ENCODE results near the gene STARD3. TPM values are rescaled to one million over a fixed set of nuclear protein-coding genes. Genes with fewer than 3 reads are reported as not detected.

The STARD3 gene
- total RNA-seq, 6 donors from 2014 or later: 27.5 to 315 (median 84.1) TPM

DNA sequence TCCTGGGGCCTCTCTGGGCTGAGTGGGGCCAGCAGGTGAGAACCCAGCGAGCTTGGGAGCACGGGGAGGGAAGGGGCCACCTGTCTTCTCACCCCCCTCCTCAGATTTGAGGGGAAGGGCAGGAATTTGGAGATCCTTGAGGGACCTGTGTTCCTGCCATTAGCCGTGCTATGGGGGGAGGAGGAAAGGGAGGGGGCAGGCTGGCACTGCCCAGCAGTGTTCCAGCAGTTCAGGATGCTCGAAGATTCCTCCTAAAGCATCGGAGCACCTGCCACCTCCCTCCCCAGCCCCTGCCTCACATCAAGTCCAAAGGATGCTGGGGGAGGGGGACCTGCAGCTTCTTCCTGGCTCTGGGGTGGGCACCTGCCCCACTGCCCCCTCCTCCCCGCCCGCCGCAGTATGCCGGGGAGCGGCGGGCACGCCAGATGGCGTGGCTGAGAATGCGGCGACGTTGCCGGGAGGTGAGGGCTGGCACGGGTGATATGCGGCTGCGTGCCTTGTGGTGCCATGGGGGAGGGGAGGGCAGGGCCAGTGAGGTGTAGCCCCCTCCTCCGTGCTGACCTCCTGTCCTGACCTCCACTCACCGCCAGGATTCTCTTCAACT lies 24.6 kb upstream of the STARD3 start:
- no peak overlapping the region for H3K4me3 ChIP-seq
- 61 to 72% methylated on average over 4 to 22 of the region's 22 CpGs for WGBS, 2 donors
- no peak for ATAC-seq (ENCODE audit: low FRiP score in 2 of 2)
- H3K4me1 ChIP-seq: peaks cover 3 to 9% (median 4%) of the 10 kb centered on the region in 4 donors
- TF ChIP-seq POLR2A (IDR thresholded peaks at IDR 0.05) (no peak), POLR2AphosphoS5 (IDR thresholded peaks at IDR 0.05) (no peak)
- H3K36me3 ChIP-seq: no peaks in the 10 kb centered on the region
- no peak for DNase-seq
- H3K27ac ChIP-seq: no peak overlapping the region
- no peaks in the 10 kb centered on the region for H3K9me3 ChIP-seq
- peaks cover 0 to 20% (median 13%) of the 10 kb centered on the region in 4 donors for H3K27me3 ChIP-seq

DNA sequence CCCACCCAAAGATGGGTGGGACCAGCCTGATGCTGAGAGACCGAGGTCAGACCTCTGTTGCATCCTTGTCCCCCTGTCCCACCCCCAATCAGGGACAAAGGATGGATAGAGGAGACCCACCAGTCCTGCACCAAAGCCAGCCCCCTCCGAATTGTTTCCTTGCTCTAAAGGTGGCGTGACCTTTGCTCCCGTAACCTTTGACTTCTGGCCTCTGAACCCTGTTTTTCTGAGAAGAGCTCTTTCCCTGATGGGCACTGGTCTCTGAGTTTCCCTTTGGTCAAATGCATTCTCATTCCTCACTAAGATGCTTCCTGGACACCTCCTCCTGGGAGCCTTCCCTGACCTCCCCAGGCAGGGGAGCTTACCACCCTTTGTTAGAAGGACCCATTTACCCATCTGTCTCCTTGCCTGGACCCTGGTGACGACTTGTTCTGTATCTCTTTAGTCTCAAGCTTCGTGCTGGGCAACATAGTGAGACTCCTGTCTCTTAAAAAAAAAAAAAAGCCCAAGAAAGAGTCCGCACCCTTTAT lies 23.9 kb upstream of the STARD3 start:
- Histone ChIP-seq H3K36me3 (no peaks in the 10 kb centered on the region), H3K4me1 (peaks cover 5 to 11% (median 6%) of the 10 kb centered on the region in 4 donors), H3K27ac (no peak overlapping the region), H3K9me3 (no peaks in the 10 kb centered on the region), H3K4me3 (no peak overlapping the region), H3K27me3 (peaks cover 0 to 14% (median 10%) of the 10 kb centered on the region in 4 donors)
- DNase-seq (no peak), ATAC-seq (ENCODE audit: low FRiP score in 2 of 2) (no peak)
- 79 to 80% methylated on average over 7 of the region's 7 CpGs for WGBS, 2 donors
- TF ChIP-seq POLR2AphosphoS5 (IDR thresholded peaks at IDR 0.05) (no peak), POLR2A (IDR thresholded peaks at IDR 0.05) (no peak), EP300 (IDR thresholded peaks at IDR 0.05) (no peak)
- TF ChIP-seq, protein P1, sequence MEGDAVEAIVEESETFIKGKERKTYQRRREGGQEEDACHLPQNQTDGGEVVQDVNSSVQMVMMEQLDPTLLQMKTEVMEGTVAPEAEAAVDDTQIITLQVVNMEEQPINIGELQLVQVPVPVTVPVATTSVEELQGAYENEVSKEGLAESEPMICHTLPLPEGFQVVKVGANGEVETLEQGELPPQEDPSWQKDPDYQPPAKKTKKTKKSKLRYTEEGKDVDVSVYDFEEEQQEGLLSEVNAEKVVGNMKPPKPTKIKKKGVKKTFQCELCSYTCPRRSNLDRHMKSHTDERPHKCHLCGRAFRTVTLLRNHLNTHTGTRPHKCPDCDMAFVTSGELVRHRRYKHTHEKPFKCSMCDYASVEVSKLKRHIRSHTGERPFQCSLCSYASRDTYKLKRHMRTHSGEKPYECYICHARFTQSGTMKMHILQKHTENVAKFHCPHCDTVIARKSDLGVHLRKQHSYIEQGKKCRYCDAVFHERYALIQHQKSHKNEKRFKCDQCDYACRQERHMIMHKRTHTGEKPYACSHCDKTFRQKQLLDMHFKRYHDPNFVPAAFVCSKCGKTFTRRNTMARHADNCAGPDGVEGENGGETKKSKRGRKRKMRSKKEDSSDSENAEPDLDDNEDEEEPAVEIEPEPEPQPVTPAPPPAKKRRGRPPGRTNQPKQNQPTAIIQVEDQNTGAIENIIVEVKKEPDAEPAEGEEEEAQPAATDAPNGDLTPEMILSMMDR (IDR thresholded peaks at IDR 0.05): no peak

DNA sequence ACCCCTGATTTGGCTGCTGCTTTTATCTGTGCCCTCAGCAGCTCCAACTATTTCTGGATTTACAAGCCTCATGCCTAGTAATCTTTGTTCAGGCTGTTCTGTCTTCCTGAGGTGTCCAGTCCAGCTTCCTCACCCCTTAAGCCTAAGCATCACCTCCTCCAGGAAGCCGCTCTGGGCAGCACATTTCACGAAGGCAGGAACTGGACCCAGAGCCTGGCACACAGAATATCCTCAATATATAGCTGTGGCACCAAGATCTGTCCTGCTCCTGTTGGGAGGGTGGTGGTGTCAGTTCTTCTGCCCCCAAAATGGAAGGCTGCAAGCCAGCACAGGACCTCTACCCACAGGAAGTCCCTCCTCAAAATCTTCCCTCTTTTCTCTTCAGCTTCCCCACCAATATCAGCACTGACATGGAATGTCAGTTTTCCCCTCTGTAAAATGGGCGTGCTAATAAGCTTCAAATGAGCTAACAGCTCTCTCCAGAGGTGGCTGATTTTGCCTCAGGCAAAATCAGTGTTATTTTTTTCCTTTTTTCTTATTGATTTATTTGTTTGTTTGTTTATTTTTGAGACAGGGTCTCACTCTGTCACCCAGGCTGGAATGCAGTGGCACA lies 22.3 kb upstream of the STARD3 start:
- TF ChIP-seq, protein P1 (IDR thresholded peaks at IDR 0.05): no peak
- TF ChIP-seq EP300 (IDR thresholded peaks at IDR 0.05) (no peak), POLR2A (IDR thresholded peaks at IDR 0.05) (no peak), POLR2AphosphoS5 (IDR thresholded peaks at IDR 0.05) (no peak)
- Histone ChIP-seq H3K27me3 (peaks cover 0 to 7% (median 1%) of the 10 kb centered on the region in 4 donors), H3K36me3 (no peaks in the 10 kb centered on the region), H3K4me3 (no peak overlapping the region), H3K4me1 (peaks cover 11 to 21% (median 12%) of the 10 kb centered on the region in 4 donors), H3K27ac (no peak overlapping the region), H3K9me3 (no peaks in the 10 kb centered on the region)
- no peak for ATAC-seq (ENCODE audit: low FRiP score in 2 of 2)
- no peak for DNase-seq
- WGBS, 2 donors: 76 to 98% methylated on average over 2 to 3 of the region's 3 CpGs

DNA sequence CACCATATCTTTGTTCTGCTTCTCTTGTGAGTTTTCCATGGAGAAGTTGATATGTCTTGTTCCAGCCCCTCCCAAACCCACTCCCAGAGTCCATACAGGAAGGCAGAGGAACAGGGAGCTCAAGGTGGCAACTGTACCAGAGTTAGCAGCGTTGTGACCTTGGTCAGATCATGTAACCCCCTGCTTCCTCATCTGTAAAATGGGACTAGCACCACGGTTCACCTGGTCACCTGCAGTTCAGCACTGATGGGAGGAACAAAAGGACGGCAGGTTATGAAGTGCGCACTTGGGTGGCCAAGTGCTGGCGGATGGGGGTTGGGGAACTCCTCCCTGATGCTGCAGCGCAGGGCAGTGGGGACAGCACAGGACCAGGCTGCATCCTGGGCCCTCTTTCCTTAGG lies 21.5 kb upstream of the STARD3 start:
- 51 to 58% methylated on average over 6 of the region's 6 CpGs for WGBS, 2 donors
- H3K27ac ChIP-seq: no peak overlapping the region
- no peak for DNase-seq
- no peak overlapping the region for H3K4me3 ChIP-seq
- ATAC-seq (ENCODE audit: low FRiP score in 2 of 2): no peak
- no peak for TF ChIP-seq POLR2AphosphoS5 (IDR thresholded peaks at IDR 0.05)
- TF ChIP-seq, protein P1 (IDR thresholded peaks at IDR 0.05): no peak
- no peak for TF ChIP-seq EP300 (IDR thresholded peaks at IDR 0.05)
- no peak for TF ChIP-seq POLR2A (IDR thresholded peaks at IDR 0.05)
- H3K4me1 ChIP-seq: peaks cover 11 to 21% (median 12%) of the 10 kb centered on the region in 4 donors
- no peaks in the 10 kb centered on the region for H3K36me3 ChIP-seq
- peaks cover 0 to 7% (median 1%) of the 10 kb centered on the region in 4 donors for H3K27me3 ChIP-seq
- H3K9me3 ChIP-seq: no peaks in the 10 kb centered on the region

DNA sequence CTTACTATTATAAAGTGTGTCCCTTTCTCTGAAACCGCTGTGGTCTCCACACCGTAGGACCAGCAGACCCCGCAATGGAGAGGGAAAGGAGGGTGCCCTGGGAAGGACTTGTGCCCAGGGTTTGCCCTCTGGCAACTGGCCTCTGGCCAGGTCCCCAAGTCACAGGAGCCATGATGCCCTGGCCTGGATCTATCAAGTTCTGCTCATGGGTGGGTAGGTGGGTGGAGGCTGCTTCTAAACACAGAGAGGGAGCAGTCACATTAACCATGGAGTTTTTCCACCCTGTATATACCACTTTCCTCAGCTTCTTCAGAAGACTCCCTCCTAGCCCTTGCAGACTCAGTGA lies 19.9 kb upstream of the STARD3 start:
- TF ChIP-seq, protein P1 (IDR thresholded peaks at IDR 0.05): no peak
- TF ChIP-seq EP300 (IDR thresholded peaks at IDR 0.05): no peak
- TF ChIP-seq POLR2AphosphoS5 (IDR thresholded peaks at IDR 0.05): no peak
- no peak for TF ChIP-seq POLR2A (IDR thresholded peaks at IDR 0.05)
- peaks cover 11 to 24% (median 15%) of the 10 kb centered on the region in 4 donors for H3K4me1 ChIP-seq
- WGBS, 2 donors: 89 to 95% methylated on average over 3 of the region's 3 CpGs
- ATAC-seq (ENCODE audit: low FRiP score in 2 of 2) (no peak), DNase-seq (no peak)
- H3K9me3 ChIP-seq: no peaks in the 10 kb centered on the region
- peak overlapping the region in 2 of 4 donors; percentile 64 to 73 for H3K4me3 ChIP-seq
- no peak overlapping the region for H3K27ac ChIP-seq
- peaks cover 0 to 7% (median 1%) of the 10 kb centered on the region in 4 donors for H3K27me3 ChIP-seq
- H3K36me3 ChIP-seq: no peaks in the 10 kb centered on the region

Measured in upper lobe of left lung (tissue), 6 donors.